Neuronal stem cell (in vitro differentiated cells): ENCODE data around the gene SMS. TPM values are rescaled to one million over a fixed set of nuclear protein-coding genes. Genes with fewer than 3 reads are reported as not detected.

Source experiments
- DNase-seq: peaks from one replicate; pipeline ENCODE4 v3.0.0-alpha.2; 2013; ENCODE audit warnings: low spot score
- H2AFZ ChIP-seq: one replicate; pipeline ENCODE4 v1.6.1; 2013; ENCODE audit warnings: mild to moderate bottlenecking, low read length, inconsistent platforms
- H2AK5ac ChIP-seq: 2 replicates; pipeline ENCODE4 v1.6.1; 2013; ENCODE audit warnings: low read depth, mild to moderate bottlenecking, inconsistent platforms, low read length, moderate library complexity, mixed read lengths
- H2BK120ac ChIP-seq: 2 replicates; pipeline ENCODE4 v1.6.1; 2013; ENCODE audit warnings: low read depth, mild to moderate bottlenecking, inconsistent platforms, low read length, moderate library complexity, mixed read lengths
- H2BK12ac ChIP-seq: one replicate; pipeline ENCODE4 v1.6.1; 2013; ENCODE audit warnings: low read length, inconsistent platforms
- H2BK15ac ChIP-seq: 2 replicates; pipeline ENCODE4 v1.6.1; 2013; ENCODE audit warnings: mild to moderate bottlenecking, low read length, inconsistent platforms, mixed read lengths
- H2BK5ac ChIP-seq: one replicate; pipeline ENCODE4 v1.6.1; 2013; ENCODE audit warnings: inconsistent platforms, mild to moderate bottlenecking, low read length, moderate library complexity
- H3K14ac ChIP-seq: one replicate; pipeline ENCODE4 v1.6.1; 2013; ENCODE audit warnings: low read length, inconsistent platforms
- H3K18ac ChIP-seq: 2 replicates; pipeline ENCODE4 v1.6.1; 2013; ENCODE audit warnings: low read length, inconsistent platforms
- H3K23ac ChIP-seq: 2 replicates; pipeline ENCODE4 v1.6.1; 2013; ENCODE audit warnings: low read depth, mild to moderate bottlenecking, mixed read lengths, low read length, inconsistent platforms; ENCODE audit not compliant: poor library complexity
- H3K27ac ChIP-seq: replicated peaks from 3 replicates; pipeline ENCODE4 v1.5.1; 2013; ENCODE audit warnings: low read length, inconsistent platforms
- H3K27me3 ChIP-seq, 3 experiments: 2 replicates each; pipeline ENCODE4 v1.6.1; 2013; ENCODE audit warnings: low read length in 3 of 3, mild to moderate bottlenecking in 2 of 3, inconsistent platforms in 1 of 3, low read depth in 1 of 3, mixed read lengths in 1 of 3, moderate library complexity in 1 of 3; ENCODE audit not compliant: control insufficient read depth in 3 of 3, insufficient read depth in 3 of 3
- H3K36me3 ChIP-seq, 2 donors: replicated peaks in 1 of 2; 2 replicates each; pipeline ENCODE4 v1.6.1; 2013; ENCODE audit warnings: low read length in 2 of 2; ENCODE audit not compliant: control insufficient read depth in 2 of 2, insufficient read depth in 2 of 2
- H3K4ac ChIP-seq: 2 replicates; pipeline ENCODE4 v1.6.1; 2013; ENCODE audit warnings: inconsistent platforms, mild to moderate bottlenecking, low read length, moderate library complexity
- H3K4me1 ChIP-seq, 2 donors: 1 replicate in 1 of 2; 2 replicates in 1 of 2; pipeline ENCODE4 v1.6.1; 2013; ENCODE audit warnings: low read length in 2 of 2, low read depth in 1 of 2; ENCODE audit not compliant: control insufficient read depth in 2 of 2, insufficient read depth in 1 of 2
- H3K4me2 ChIP-seq: one replicate; pipeline ENCODE4 v1.6.1; 2013; ENCODE audit warnings: mild to moderate bottlenecking, low read length, inconsistent platforms; ENCODE audit not compliant: insufficient read depth, poor library complexity, severe bottlenecking
- H3K4me3 ChIP-seq, 2 donors: 2 replicates each; pipeline ENCODE4 v1.5.1; 2013; ENCODE audit warnings: low read length in 2 of 2, mild to moderate bottlenecking in 2 of 2, inconsistent platforms in 1 of 2, moderate library complexity in 1 of 2
- H3K79me1 ChIP-seq: one replicate; pipeline ENCODE4 v1.6.1; 2013; ENCODE audit warnings: low read depth, mild to moderate bottlenecking, inconsistent platforms, low read length, moderate library complexity
- H3K9ac ChIP-seq: one replicate; pipeline ENCODE4 v1.6.1; 2013; ENCODE audit warnings: mild to moderate bottlenecking, low read depth, low read length, inconsistent platforms; ENCODE audit not compliant: poor library complexity
- H3K9me3 ChIP-seq, 2 donors: replicated peaks in 1 of 2; 2 replicates each; pipeline versions ENCODE3 to v1.6.1; 2013; ENCODE audit warnings: low read length in 2 of 2, mild to moderate bottlenecking in 2 of 2, inconsistent platforms in 1 of 2, low read depth in 1 of 2, mixed read lengths in 1 of 2, moderate library complexity in 1 of 2; ENCODE audit not compliant: control insufficient read depth in 2 of 2, insufficient read depth in 1 of 2
- H4K8ac ChIP-seq: one replicate; pipeline ENCODE4 v1.6.1; 2013; ENCODE audit warnings: low read depth, mild to moderate bottlenecking, inconsistent platforms, low read length, moderate library complexity
- H4K91ac ChIP-seq: one replicate; pipeline ENCODE4 v1.6.1; 2013; ENCODE audit warnings: low read length, low read depth, mild to moderate bottlenecking, inconsistent platforms; ENCODE audit not compliant: poor library complexity
- WGBS, 2 donors: extraction: QIAGEN DNeasy Blood & Tissue Kit; methylation state at CpG; one replicate each; pipeline ENCODE4 v1.1.7; 2013; ENCODE audit warnings: missing lambda C conversion rate in 2 of 2, mixed read lengths in 1 of 2; ENCODE audit not compliant: insufficient read length in 2 of 2, insufficient replicate concordance in 1 of 2; ENCODE audit errors: extremely low coverage in 2 of 2; 5-methylcytosine and 5-hydroxymethylcytosine counted together
- polyA plus RNA-seq, 2 experiments: library from polyadenylated mRNA; stranded (reverse); fragments of 200-250 nt; gene quantifications; one replicate each; pipeline ENCODE4 v1.2.3, GENCODE V29; 2013

The SMS gene
- 95.7 TPM for polyA plus RNA-seq (2013, experiment 1 of 2)
- polyA plus RNA-seq (2013, experiment 2 of 2): 97.5 TPM

- Histone ChIP-seq H3K14ac (no peak within 1 kb of the TSS), H4K8ac (no peak within 1 kb of the TSS), H3K9ac (peak within 1 kb of the TSS; percentile 81), H2AFZ (peak within 1 kb of the TSS; percentile 91), H3K4me1 (peaks cover 2 to 8% of the 10 kb centered on the region in 2 donors), H3K79me1 (no peaks in the 10 kb centered on the region), H3K4ac (no peak within 1 kb of the TSS), H3K4me2 (peak within 1 kb of the TSS; percentile 43), H2AK5ac (no peak within 1 kb of the TSS), H3K18ac (peak within 1 kb of the TSS; percentile 38), H2BK5ac (no peak within 1 kb of the TSS), H3K27me3 (no peaks in the 10 kb centered on the region), H2BK15ac (no peak within 1 kb of the TSS), H2BK12ac (no peak within 1 kb of the TSS), H2BK120ac (no peak within 1 kb of the TSS), H3K36me3 (peaks cover 0 to 29% of the 10 kb centered on the region in 2 donors), H3K27ac (no peak within 1 kb of the TSS), H4K91ac (no peak within 1 kb of the TSS), H3K23ac (no peak within 1 kb of the TSS), H3K4me3 (peak within 1 kb of the TSS; percentile 64 to 91), H3K9me3 (no peaks in the 10 kb centered on the region)
- no peak for DNase-seq
- WGBS, 2 donors: no CpG with 5 or more reads among the region's 46 CpGs
Measured at GRCh38 chrX:21940356-21940829, at the start of gene SMS. Gene SMS (plus strand): TSS chrX:21940709. CDS start chrX:21940825, 116 bp downstream.

GRCh38 chrX:21905313-21905712 is 35.2 kb upstream of the SMS start:
- Histone ChIP-seq H3K9me3 (no peaks in the 10 kb centered on the region), H2BK12ac (no peak overlapping the region), H3K4me1 (peaks cover 7 to 33% of the 10 kb centered on the region in 2 donors), H4K91ac (no peak overlapping the region), H3K23ac (no peak overlapping the region), H3K36me3 (no peaks in the 10 kb centered on the region), H2AFZ (peak overlapping the region; percentile 2), H2AK5ac (no peak overlapping the region), H3K79me1 (no peaks in the 10 kb centered on the region), H3K14ac (no peak overlapping the region), H3K9ac (no peak overlapping the region), H3K18ac (no peak overlapping the region), H4K8ac (no peak overlapping the region), H3K27ac (peak overlapping the region; percentile 87), H3K4me3 (no peak overlapping the region), H2BK15ac (no peak overlapping the region), H2BK120ac (no peak overlapping the region), H2BK5ac (no peak overlapping the region), H3K27me3 (no peaks in the 10 kb centered on the region), H3K4ac (no peak overlapping the region), H3K4me2 (no peak overlapping the region)
- no CpG with 5 or more reads among the region's 2 CpGs for WGBS, 2 donors
- DNase-seq: peak; percentile 31

GRCh38 chrX:21905953-21906352 is 34.6 kb upstream of the SMS start:
- Histone ChIP-seq H2BK15ac (no peak overlapping the region), H2BK5ac (no peak overlapping the region), H2BK12ac (no peak overlapping the region), H3K4me2 (no peak overlapping the region), H3K14ac (no peak overlapping the region), H3K9me3 (no peaks in the 10 kb centered on the region), H3K9ac (no peak overlapping the region), H3K36me3 (no peaks in the 10 kb centered on the region), H2BK120ac (no peak overlapping the region), H2AK5ac (no peak overlapping the region), H2AFZ (no peak overlapping the region), H3K18ac (no peak overlapping the region), H3K4me1 (peaks cover 7 to 33% of the 10 kb centered on the region in 2 donors), H4K8ac (no peak overlapping the region), H3K4ac (no peak overlapping the region), H3K4me3 (no peak overlapping the region), H3K79me1 (no peaks in the 10 kb centered on the region), H3K23ac (no peak overlapping the region), H4K91ac (no peak overlapping the region), H3K27me3 (no peaks in the 10 kb centered on the region), H3K27ac (peak overlapping the region; percentile 64)
- DNase-seq: peak; percentile 11
- no CpG with 5 or more reads among the region's 3 CpGs for WGBS, 2 donors

- H3K9ac ChIP-seq: no peak overlapping the region
- no peaks in the 10 kb centered on the region for H3K79me1 ChIP-seq
- H3K18ac ChIP-seq: no peak overlapping the region
Measured at GRCh38 chrX:21907260-21907659, 33.2 kb upstream of the SMS start.

More at GRCh38 chrX:21907260-21907659, 33.2 kb upstream of the SMS start:
- Histone ChIP-seq H3K27ac (no peak overlapping the region), H3K4me1 (peaks cover 7 to 33% of the 10 kb centered on the region in 2 donors), H3K27me3 (no peaks in the 10 kb centered on the region), H2AK5ac (no peak overlapping the region), H2BK120ac (no peak overlapping the region), H2BK15ac (no peak overlapping the region), H3K14ac (no peak overlapping the region), H3K23ac (no peak overlapping the region), H3K36me3 (no peaks in the 10 kb centered on the region), H3K4ac (no peak overlapping the region), H4K91ac (no peak overlapping the region), H4K8ac (no peak overlapping the region), H2BK5ac (no peak overlapping the region), H3K4me2 (no peak overlapping the region), H2AFZ (peak overlapping the region; percentile 73), H2BK12ac (no peak overlapping the region), H3K9me3 (no peaks in the 10 kb centered on the region), H3K4me3 (no peak overlapping the region)
- no peak for DNase-seq
- no CpG with 5 or more reads among the region's 1 CpG for WGBS, 2 donors
